ENCODE measurements around the gene PFKFB3. TPM values are rescaled to one million over a fixed set of nuclear protein-coding genes. Genes with fewer than 3 reads are reported as not detected.
"Not testable (repeated sequence)": the region's sequence is repeated elsewhere in the genome, so short reads cannot be mapped to it uniquely, and the experiment has no call there.

Gene PFKFB3
- total RNA-seq, 1 donor from 2014 or later, result 137 TPM

DNA sequence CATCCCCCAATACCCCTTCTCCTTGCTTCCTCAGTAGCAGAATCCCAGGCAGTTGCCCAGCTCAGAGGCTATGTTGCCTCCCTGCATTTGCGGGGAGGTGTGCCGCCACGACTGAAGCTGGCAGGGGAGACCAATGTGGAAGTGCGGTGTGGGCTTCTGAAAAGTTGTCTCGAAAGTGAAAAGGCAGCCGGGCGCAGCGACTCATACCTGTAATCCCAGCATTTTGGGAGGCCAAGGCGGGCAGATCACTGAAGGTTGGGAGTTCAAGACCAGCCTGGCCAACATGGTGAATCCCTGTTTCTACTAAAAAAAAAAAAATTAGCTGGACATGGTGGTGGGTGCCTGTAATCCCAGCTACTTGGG lies 15.9 kb upstream of the PFKFB3 start:
- no peaks in the 10 kb centered on the region for H3K9me3 Mint-ChIP-seq (ENCODE audit: unreplicated experiment)
- no peak overlapping the region for H3K4me3 Mint-ChIP-seq (ENCODE audit: unreplicated experiment)
- TF ChIP-seq, protein P1, sequence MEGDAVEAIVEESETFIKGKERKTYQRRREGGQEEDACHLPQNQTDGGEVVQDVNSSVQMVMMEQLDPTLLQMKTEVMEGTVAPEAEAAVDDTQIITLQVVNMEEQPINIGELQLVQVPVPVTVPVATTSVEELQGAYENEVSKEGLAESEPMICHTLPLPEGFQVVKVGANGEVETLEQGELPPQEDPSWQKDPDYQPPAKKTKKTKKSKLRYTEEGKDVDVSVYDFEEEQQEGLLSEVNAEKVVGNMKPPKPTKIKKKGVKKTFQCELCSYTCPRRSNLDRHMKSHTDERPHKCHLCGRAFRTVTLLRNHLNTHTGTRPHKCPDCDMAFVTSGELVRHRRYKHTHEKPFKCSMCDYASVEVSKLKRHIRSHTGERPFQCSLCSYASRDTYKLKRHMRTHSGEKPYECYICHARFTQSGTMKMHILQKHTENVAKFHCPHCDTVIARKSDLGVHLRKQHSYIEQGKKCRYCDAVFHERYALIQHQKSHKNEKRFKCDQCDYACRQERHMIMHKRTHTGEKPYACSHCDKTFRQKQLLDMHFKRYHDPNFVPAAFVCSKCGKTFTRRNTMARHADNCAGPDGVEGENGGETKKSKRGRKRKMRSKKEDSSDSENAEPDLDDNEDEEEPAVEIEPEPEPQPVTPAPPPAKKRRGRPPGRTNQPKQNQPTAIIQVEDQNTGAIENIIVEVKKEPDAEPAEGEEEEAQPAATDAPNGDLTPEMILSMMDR (IDR thresholded peaks at IDR 0.05; ENCODE audit: partially characterized antibody, unreplicated experiment), result no peak
- H3K36me3 Mint-ChIP-seq (ENCODE audit: unreplicated experiment), result no peaks in the 10 kb centered on the region
- peaks cover 12% of the 10 kb centered on the region for H3K4me1 Mint-ChIP-seq (ENCODE audit: low read depth, unreplicated experiment)
- no peaks in the 10 kb centered on the region for H3K27me3 Mint-ChIP-seq (ENCODE audit: unreplicated experiment)
- no peak overlapping the region for H3K27ac Mint-ChIP-seq (ENCODE audit: unreplicated experiment)
- DNase-seq, result no peak

DNA sequence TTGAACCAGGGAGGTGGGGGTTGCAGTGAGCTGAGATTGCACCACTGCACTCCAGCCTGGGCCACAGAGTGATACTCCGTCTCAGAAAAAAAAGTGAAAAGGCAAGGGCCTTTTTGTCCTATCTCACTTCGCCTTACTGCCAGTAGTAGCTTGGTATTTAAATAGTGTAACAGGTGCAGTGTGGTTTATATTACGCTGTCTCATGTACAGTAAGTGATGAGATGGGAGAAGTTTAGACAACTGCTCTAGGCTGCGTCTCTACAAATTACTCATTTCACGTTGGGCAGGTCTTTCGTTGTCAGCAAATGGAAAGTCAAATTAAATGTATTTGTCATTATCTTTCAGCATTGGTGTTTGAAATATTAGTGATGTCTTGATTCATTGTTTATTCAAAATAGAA lies 15.5 kb upstream of the PFKFB3 start:
- Mint-ChIP-seq H3K27ac (ENCODE audit: unreplicated experiment) (no peak overlapping the region), H3K27me3 (ENCODE audit: unreplicated experiment) (no peaks in the 10 kb centered on the region), H3K4me1 (ENCODE audit: low read depth, unreplicated experiment) (peaks cover 15% of the 10 kb centered on the region), H3K4me3 (ENCODE audit: unreplicated experiment) (no peak overlapping the region), H3K36me3 (ENCODE audit: unreplicated experiment) (no peaks in the 10 kb centered on the region), H3K9me3 (ENCODE audit: unreplicated experiment) (no peaks in the 10 kb centered on the region)
- TF ChIP-seq, protein P1 (IDR thresholded peaks at IDR 0.05; ENCODE audit: partially characterized antibody, unreplicated experiment), result no peak
- no peak for DNase-seq

DNA sequence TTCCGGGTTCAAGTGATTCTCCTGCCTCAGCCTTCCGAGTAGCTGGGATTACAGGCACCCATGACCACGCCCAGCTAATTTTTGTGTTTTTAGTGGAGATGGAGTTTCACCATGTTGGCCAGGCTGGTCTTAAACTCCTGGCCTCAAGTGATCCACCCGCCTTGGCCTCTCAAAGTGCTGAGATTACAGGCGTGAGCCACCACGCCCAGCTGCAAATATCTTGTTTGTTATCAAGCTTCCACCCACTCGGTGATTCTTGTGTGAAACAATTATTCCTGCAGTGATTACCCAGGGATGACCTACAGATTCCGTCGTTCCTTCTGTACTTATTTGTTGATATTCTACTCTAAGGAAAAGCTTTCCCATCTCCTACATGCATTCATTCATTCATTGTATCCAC lies 12.7 kb upstream of the PFKFB3 start:
- not testable (repeated sequence) for H3K36me3 Mint-ChIP-seq (ENCODE audit: unreplicated experiment); H3K27me3 Mint-ChIP-seq (ENCODE audit: unreplicated experiment); H3K4me3 Mint-ChIP-seq (ENCODE audit: unreplicated experiment); H3K9me3 Mint-ChIP-seq (ENCODE audit: unreplicated experiment); H3K27ac Mint-ChIP-seq (ENCODE audit: unreplicated experiment); DNase-seq
- H3K4me1 Mint-ChIP-seq (ENCODE audit: low read depth, unreplicated experiment), result peaks cover 27% of the 10 kb centered on the region

DNA sequence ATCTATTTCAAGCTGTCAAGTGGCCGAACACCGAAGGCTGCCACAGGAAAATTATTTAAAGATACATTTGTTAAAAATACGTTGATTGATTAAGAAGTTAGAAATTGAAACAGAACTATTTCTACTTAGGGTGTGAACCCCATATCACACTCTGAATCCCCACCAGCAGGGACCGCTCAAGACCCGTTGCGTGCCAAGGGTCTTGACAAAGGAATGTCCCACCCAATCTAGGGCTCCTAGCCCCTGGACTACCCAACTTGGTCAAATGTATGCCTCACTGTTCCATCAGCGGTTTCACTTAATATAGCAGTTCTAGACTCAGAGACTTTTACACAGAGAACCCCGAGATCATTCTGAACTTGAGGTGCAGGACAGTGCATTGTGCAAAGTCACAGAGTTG lies 11.6 kb upstream of the PFKFB3 start:
- Mint-ChIP-seq H3K4me1 (ENCODE audit: low read depth, unreplicated experiment) (peaks cover 33% of the 10 kb centered on the region), H3K27me3 (ENCODE audit: unreplicated experiment) (no peaks in the 10 kb centered on the region), H3K4me3 (ENCODE audit: unreplicated experiment) (no peak overlapping the region), H3K36me3 (ENCODE audit: unreplicated experiment) (no peaks in the 10 kb centered on the region), H3K27ac (ENCODE audit: unreplicated experiment) (no peak overlapping the region), H3K9me3 (ENCODE audit: unreplicated experiment) (peaks cover 4% of the 10 kb centered on the region)
- no peak for DNase-seq
- TF ChIP-seq, protein P1 (IDR thresholded peaks at IDR 0.05; ENCODE audit: partially characterized antibody, unreplicated experiment), result no peak

DNA sequence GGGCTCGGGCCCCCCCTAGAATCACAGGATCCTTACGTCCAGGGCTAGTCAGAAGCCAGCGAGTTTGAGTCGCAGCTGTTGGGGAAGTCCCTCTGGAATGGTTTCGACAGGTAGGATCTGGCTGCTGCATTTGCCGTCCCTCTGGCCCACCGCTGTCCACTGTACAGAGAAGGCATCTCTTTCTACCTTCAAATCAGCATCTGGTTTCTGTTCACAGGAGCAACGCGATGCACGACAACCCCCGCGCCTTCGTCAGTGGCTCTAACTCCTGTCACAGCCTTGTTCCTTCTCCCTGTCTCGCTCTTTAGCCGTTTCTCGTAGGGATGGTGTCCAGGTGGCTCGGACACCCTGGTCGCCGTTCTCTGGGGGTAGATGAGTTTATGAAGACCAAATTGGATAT lies 11.2 kb upstream of the PFKFB3 start:
- peak overlapping the region; percentile 24 for H3K27ac Mint-ChIP-seq (ENCODE audit: unreplicated experiment)
- peaks cover under 1% of the 10 kb centered on the region for H3K27me3 Mint-ChIP-seq (ENCODE audit: unreplicated experiment)
- peaks cover 33% of the 10 kb centered on the region for H3K4me1 Mint-ChIP-seq (ENCODE audit: low read depth, unreplicated experiment)
- peak overlapping the region; percentile 68 for H3K4me3 Mint-ChIP-seq (ENCODE audit: unreplicated experiment)
- H3K36me3 Mint-ChIP-seq (ENCODE audit: unreplicated experiment), result no peaks in the 10 kb centered on the region
- H3K9me3 Mint-ChIP-seq (ENCODE audit: unreplicated experiment), result peaks cover 4% of the 10 kb centered on the region
- DNase-seq, result no peak
- TF ChIP-seq, protein P1 (IDR thresholded peaks at IDR 0.05; ENCODE audit: partially characterized antibody, unreplicated experiment), result no peak

DNA sequence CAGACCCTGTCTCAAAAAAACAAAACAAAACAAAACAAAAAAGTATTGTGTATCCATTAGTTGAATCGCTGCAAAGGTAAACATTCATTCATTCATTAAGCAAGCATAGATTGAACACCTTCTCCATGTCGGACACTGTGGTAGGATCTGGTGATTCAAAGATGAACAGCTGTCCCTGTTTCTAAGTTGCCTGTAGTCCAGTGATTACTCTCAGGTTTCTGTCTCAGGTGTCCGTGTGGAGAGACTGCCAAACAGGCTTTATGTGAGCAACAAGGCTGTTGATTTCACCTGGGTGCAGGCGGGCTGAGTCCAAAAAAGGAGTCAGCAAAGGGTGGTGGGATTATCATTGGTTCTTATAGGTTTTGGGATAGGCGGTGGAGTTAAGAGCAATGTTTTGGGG lies 9.4 kb upstream of the PFKFB3 start:
- H3K27ac Mint-ChIP-seq (ENCODE audit: unreplicated experiment); H3K9me3 Mint-ChIP-seq (ENCODE audit: unreplicated experiment); H3K27me3 Mint-ChIP-seq (ENCODE audit: unreplicated experiment); H3K36me3 Mint-ChIP-seq (ENCODE audit: unreplicated experiment); H3K4me3 Mint-ChIP-seq (ENCODE audit: unreplicated experiment); DNase-seq: not testable (repeated sequence)
- H3K4me1 Mint-ChIP-seq (ENCODE audit: low read depth, unreplicated experiment), result peaks cover 33% of the 10 kb centered on the region
